HG02840 (cell line): Measurements from ENCODE around the gene MYO1E.

Experiments
- ATAC-seq: cut with Tn5 transposase; IDR thresholded peaks from one replicate; pipeline ENCODE4 v1.9.1; 2021; ENCODE audit warnings: mild to moderate bottlenecking, moderate library complexity, moderate number of reproducible peaks; ENCODE audit not compliant: unreplicated experiment, low FRiP score

The MYO1E gene

DNA sequence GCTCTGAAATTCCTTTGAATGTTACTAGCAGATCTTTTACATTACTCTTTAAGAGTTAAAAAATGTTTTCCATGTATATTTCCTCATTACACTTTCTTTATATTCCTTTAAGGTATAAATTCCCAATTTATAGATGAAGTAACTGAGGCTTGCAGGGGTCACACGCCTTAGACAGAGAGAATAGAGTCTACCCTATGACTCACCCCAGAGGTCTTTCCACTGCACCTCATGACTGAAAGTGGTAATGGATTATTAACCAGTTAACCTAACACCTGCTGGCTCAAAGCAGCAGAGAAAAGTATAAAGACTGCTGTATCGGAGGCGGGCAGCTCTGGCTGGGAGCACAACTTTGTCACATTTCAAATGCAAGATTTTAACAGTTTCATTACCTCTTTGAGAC is 128.3 kb downstream of the MYO1E start:
- peak; percentile 78 for ATAC-seq

DNA sequence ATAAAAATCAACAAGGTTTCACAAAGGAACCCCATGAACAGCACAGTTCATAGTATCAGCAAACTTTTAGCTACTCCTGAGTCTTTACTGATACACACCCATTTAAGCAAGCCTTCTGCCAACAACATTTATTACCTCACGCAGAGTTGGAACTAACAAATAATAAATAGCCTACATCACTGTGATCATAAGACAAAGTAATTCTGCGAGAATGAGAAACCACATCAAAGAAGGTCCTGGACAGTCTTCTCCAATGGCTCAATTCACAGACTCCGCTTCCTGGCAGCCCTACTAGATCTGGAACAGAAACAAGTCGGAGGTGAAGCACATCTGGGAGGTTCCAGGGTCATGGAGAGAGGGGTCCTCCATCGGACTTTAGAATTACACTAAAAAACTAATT is 129.0 kb downstream of the MYO1E start:
- ATAC-seq, result no peak

DNA sequence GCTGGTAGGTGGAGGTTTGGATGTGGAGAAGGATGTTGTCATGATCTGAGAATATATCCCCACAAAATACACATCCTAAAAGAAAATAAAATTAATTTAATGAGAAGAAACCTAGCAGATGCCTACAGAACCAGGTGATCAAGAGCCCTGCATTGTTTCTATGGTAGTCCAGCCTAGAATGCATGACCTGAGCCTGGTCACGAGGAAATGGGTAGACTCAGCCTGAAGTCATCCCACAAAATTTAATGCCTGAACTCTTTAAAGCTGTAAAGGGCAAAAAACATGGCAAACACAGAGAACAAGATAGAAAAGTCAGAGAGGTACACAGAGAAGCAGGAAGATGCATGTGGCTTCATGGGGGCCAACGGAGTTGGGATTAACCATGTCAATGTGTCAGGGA is 130.0 kb downstream of the MYO1E start:
- no peak for ATAC-seq

DNA sequence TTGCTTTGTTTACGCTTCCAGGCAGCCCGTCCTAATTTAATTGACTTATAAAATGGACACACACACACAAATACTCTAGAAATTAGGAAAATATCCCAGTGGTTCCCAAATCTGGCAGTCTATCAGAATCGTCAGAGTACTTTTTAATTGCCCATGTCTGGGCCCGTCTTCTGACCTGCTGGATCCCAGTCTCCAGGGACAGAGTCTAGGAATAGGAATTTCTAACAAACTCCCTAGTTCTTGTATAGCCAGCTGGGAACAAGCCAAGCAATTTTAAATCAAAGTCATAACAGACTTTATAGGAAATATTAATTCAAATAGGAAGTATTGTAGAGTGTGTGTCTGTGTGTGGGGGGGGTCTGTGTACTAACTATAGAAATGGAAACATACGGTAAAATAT is 132.6 kb downstream of the MYO1E start:
- ATAC-seq, result no peak

DNA sequence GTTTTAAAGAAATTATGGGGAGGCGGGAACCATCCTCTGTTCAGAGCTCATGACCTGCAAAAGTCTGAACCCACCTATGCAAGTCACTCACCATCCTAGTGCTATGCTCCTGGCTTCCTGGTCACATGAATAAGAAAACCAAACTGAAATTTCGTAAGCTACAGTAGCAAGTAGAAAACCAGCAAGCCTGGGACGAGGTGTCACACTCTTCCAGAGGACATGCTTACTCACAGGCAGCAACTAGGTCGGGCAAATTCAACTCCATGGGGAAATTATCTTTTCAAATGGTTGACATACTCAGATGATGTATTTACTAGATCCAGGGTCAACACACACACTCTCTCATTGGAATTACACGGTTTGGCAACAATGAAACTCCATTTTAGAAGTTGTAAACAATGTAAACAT is 134.7 kb downstream of the MYO1E start:
- peak; percentile 55 for ATAC-seq

DNA sequence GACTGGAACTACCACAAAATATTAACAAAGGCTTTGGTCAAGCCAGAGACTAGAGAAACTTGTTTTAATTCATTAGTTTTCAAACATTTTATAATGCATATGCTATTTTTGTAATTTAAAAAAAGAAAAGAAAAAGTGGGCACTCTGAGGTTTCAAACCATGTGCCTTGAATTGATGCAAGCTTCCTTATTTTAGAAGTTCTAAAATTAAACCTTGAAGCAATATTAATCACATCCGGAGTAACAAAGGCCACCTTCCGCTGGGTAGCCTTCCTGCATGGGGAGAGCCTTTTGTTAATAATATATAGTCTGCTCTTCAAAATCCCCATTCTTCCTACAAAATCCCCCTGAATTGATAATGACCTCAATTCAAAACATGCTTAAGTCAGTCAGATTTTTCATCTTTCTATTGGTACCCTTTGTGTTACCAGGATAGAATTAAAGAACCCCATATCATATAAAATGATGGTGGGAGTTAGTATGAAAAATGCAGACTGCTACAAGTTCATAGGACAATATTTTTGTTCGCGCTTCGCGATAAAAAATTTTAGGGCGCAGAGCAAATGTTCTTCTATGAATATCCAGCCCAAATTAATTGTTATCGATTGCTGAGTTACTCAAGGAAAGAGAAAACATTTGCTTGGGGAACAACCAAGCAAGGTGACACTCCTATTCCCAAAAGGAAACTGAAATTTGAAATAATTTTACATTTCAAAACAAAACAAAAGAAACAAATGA is 135.4 kb downstream of the MYO1E start:
- ATAC-seq, result peak; percentile 52

DNA sequence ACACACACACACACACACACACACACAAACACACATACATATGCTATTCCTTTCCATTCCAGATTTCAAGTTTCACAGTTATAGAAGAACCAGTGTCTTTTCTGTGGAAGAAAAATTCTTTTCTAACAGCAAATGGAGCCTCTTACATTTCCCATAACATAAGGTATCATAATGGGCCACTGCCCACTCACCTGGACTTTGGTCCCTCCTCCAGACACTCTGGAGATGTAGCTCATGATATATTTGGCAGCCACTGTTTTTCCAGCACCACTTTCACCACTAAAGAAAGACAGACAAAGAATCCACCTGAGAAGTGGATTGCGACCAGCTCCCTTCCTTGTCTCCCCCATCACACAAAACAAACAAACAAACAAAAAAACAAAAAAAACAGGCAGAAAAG is 136.3 kb downstream of the MYO1E start:
- no peak for ATAC-seq

DNA sequence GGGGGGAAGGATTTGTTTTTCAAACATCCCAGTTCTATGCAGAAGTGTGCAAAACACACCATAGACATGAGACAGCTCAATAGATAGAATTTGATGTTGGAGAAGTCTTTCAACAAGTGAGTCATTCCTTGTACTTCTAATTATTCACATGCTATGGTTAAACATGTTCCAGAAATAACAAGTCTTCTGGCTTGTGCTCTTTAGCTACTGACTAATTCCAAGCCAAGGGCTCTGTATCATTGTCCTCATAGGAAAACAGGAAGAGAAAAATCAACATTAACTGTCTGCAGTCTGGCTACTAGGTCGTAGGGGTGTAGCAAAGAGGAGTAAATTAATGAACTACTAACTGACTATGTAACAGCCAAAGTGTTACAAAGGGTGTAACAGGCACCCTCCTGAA is 140.2 kb downstream of the MYO1E start:
- no peak for ATAC-seq

DNA sequence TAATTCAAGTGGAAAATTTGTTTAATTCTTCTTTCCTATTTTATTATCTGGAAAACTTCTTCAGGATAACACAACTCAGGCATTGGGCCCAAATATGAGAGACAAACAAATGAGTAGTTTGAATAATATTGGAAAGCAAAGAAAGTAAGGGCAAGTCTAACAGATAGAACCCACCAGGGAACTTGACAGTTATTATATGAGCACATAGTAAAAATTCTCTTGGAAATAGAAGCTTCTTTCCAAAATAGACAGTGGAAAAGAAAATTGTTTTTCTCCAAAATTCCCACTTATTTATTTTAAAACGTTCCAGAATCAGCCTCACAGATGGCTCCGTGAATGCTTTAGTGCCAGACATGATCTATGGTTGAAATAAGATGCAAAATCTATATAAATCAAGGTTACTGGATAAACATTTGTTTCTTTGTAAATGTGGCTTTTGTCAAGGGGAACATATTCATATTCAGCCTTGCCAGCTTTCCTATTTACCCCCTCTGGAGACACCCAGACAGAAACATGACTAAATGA is 142.1 kb downstream of the MYO1E start:
- no peak for ATAC-seq

DNA sequence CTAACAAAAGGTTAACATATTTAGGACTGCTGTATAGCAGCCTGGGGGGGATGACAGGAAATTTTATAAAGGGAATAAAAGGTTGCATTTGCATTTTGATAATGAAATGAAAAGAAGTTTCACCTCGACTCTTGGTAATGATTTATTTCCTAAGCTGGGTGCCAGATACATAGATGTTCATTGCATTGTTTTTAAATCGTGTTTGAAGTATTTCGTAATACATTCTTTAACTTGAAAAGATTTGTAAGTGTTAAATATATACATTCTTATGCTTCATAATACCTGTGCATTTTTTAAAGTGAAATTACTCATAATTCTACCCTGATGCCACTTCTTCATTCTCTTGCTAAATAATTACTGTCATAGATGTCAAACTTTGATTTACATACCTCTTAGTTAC is 143.2 kb downstream of the MYO1E start:
- ATAC-seq, result no peak

DNA sequence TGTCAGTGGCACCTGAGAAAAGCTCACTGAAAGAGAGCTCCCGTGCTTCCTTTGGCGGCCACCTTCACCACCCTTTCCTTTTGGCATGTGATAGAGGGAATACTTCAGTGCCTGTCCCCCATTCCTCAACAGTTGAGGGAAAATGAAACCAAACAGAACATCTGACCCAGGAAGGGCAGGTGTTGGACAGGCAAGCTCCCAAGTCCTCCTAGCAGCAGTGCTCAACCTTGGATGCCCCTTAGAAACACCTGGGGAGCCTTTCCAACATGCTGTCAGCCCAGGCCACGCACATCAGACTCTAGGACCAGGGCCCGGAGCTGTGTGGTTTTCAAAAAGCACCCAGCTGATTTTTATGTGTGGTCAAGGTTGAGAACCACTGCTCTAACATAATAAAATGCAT is 143.7 kb downstream of the MYO1E start:
- no peak for ATAC-seq

DNA sequence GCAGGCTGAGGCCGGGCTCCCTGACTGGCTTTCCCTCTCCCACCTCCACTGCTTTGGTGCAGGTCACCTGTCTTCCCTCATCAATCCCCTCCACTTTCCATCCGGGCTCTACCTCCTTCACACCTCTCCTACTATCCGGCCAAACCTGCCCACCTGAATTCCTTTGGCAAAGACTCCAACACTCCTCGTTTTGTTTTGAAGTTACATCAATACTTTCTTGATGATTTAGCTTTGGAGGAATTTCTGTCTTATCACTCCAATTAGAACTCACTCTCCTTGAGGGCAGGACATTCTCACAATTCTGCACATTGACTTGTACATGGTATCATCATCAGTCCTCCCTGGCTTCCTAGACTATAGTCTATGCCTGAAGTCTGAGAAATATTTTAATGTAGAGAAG is 145.7 kb downstream of the MYO1E start:
- ATAC-seq, result no peak

DNA sequence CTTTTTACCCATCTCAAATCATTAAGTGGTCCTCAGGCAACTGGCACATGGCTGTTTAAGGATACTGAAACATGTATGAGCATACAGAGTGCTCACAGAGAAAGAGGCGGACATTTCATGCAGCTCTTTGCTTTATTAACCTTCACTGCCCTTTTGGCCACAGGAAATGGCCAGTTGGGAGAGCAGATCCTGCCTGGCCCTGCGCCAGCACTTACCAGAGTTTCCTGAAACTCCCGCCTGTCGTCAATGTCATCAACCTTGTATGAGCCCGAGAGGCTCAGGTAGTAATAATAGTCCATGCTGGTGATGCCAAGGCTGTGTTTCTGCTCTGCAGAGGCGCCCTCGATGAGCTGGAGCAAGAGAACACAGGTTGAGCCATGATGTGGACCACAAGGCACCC is 148.2 kb downstream of the MYO1E start:
- no peak for ATAC-seq

DNA sequence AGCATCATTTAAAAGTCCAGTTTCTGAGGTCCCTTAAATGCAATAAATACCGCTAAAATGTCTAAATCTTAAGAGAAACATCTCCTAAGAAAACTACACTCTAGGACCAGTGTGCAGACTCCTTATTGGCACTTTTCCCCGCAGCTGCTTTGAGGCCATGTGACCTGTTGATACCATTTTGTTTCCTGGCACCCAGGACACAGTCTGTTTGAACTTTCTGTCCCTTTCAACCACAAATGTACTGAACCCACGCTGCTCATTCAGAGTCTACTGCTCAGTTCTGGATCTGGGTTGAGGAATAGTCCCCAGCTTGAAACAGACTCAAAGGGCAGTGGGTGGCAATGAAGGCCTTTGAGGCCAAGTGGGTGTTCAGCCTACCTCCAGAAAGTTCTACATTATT is 148.9 kb downstream of the MYO1E start:
- no peak for ATAC-seq

DNA sequence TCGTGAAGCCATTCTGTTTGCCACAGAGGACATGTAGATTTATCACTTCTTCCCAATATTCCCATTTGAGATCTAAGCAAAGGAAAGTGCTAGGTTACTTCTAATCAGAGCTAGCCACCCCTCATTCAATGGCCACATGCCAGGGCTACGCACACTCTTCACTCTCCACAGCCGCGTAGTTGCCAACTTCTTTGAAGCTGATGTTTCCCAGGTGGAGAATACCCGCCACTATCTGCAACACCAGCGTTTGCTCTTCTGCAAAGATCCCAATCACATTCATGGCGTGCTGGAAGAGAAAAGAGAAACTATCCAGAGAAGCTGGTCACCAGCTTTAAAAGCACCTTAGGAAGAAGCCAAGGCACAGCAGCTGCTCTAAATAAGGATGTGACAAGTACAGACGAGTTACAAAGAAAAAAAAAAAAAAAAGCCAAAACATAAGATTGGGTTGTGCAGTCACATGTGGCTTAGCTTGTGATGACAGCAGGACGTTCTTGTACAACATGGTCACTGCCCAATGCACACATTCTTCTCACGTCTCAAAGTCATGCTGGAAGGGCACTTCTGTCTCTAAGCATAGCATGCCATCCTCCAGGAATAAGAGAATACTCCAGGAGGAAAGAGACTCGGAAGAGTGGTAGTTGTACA is 149.6 kb downstream of the MYO1E start:
- ATAC-seq, result no peak

DNA sequence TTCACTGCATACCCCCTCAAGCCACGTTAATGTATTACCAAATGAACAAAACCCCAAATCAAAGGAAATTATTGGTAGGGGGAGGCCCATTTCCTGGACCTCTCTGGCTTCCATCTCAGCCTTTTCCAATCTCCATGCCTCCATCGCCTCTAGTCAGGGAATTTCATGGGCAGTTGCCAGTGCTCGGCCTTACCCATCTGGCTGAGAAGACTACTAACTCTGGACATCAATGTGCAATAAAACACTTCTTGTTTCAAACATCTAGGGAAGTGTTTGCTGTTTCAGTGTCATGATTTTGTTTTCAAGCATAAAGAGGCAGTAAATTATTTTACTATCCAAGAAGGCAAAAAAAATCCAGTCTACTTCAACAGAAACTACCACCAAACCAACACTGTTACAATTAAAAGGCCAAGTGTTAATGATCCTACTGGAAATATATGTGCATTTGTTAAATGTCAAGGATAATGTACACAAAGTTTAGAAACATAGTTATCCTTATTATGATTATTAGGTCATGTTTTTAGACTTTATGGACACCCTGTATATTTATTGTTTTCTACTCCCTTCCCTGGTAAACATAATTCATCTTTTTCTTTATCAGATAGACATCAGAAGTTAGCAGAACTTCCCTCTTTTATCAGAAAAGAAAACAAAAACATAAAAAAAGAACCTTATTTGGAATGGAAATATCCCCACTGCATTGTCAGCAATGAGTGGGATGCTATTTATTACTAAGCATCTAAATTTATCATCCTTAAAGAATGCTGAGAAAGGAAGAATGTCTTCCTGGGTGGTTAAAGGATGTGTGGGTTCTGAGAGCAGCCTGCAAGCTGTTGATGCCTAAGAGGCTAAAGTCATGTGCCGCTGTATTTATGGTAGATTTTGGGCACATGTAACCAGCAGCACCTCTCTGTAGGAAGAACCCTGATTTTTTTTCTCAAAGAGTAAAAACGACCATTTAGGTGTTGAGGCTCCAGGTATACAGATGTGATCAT is 150.9 kb downstream of the MYO1E start:
- no peak for ATAC-seq

DNA sequence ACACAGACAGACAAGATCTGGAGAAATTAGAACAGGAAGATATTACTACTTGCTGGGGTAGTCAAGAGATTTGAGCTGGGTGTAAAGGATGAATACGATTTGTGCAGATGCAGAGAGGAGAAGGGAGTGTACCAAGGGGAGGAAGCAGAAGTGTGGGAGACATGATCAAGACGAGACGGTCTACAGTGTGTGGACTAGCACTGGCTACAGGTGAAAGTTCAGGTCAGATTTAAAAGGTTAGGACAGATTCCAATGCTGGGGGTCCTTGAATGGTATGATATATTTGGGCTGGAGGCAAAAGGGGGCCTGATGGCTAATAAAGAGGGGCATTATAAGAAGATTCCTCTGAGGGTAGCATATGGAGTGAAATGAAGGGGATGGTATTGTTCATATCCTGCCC is 154.0 kb downstream of the MYO1E start:
- no peak for ATAC-seq

DNA sequence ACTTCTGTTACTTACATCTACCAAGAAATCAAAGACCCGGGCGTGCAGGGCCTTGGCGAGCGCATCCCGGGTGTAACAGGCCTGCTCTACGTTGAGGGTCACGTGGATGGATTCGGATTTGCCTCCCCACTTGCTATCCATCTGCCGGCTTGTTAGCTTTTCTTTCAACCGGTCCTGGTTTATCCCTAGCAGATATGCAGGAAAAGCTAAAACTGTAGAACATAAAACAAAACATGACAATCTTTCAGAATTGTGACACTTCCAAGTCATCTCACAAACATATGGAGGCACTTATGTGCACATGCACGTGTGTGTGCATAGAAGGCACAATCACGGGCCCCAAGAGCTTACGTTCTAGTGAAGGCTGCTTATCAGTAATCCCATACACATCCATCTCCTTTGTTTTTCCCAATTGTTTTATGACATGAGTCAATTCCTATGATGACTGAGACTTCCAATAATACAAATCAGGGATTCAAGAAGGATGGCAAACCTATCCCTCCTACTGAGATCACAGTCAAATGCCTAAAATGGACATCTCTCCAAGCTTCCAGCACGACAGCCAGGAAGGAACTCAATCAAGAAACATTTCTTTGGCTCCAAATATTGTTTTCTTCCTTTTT is 154.7 kb downstream of the MYO1E start:
- no peak for ATAC-seq

DNA sequence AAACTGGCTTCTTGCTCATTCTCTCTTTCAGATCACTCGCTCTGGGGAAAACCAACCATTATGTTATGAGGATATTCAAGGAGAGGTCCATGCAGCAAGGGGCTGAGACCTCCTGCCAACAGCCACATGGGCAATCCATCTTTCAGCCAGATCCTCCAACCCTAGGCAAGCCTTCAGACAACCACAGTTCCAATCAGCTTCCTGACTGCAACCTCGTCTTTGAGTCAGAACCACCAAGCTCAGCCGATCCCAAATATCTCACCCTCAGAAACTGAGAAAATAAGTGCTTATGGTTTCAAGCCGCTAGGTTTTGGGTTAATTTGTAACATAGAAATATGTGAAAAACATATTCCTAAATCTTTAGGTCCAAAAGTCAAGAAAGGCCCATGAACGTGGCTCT is 155.8 kb downstream of the MYO1E start:
- ATAC-seq, result no peak

DNA sequence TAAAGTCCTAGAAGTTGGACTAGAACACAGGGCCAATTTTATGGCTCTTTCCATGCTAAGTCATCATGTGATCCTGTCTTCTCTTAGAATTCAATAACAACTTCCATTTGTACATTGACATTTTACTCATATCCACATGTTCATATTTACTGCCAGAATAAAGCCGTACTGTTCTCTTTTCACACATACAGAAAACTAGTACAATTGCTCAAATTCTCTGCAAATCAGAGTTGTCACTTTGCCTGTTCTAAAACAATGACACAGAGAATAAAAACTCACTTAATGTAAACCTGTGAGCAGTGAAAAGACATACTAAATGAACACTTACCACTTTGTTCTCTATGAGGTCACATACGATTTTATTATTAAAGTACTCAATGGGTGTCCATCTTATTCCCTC is 162.5 kb downstream of the MYO1E start:
- ATAC-seq, result no peak
